Upper lobe of left lung (tissue), 4 donors: Measurements from ENCODE around the gene PDCD2.

Experiments used
- CTCF ChIP-seq, 6 experiments: fragments of 450-650 bp in 4 of 6; fragments of 200-600 bp in 2 of 6; sonication (generic) in 2 of 6; IDR thresholded peaks; one replicate each; pipeline ENCODE4 v1.5.1; 2016 to 2019; ENCODE audit warnings: antibody characterized with exemption in 6 of 6
- EP300 ChIP-seq, 4 donors: sonication (generic); formaldehyde crosslinking; IDR thresholded peaks; one replicate each; pipeline ENCODE4 v1.5.1; 2017; ENCODE audit warnings: antibody characterized with exemption in 4 of 4, control low read depth in 2 of 4
- POLR2A ChIP-seq, 4 donors: fragments of 450-650 bp; IDR thresholded peaks; one replicate each; pipeline ENCODE4 v1.5.1; 2016 to 2017; ENCODE audit warnings: antibody characterized with exemption in 4 of 4, mild to moderate bottlenecking in 2 of 4
- POLR2AphosphoS5 ChIP-seq, 2 donors: sonication (generic); formaldehyde crosslinking; IDR thresholded peaks; one replicate each; pipeline ENCODE4 v1.5.1; 2017; ENCODE audit warnings: antibody characterized with exemption in 2 of 2

- no peak for TF ChIP-seq CTCF (IDR thresholded peaks at IDR 0.05)
- TF ChIP-seq EP300 (IDR thresholded peaks at IDR 0.05): no peak
- peak in 1 of 4 donors; percentile 1 for TF ChIP-seq POLR2A (IDR thresholded peaks at IDR 0.05)
- no peak for TF ChIP-seq POLR2AphosphoS5 (IDR thresholded peaks at IDR 0.05)
Measured at GRCh38 chr6:170553534-170554012, 30.9 kb downstream of the PDCD2 start.
